GM18498 (cell line): Measurements from ENCODE around the gene UPF1.

Experiments used
- ATAC-seq: cut with Tn5 transposase; IDR thresholded peaks from one replicate; pipeline ENCODE4 v1.9.1; 2021; ENCODE audit warnings: mild to moderate bottlenecking, moderate library complexity; ENCODE audit not compliant: unreplicated experiment

The UPF1 gene

GRCh38 chr19:18869023-18869618, 37.4 kb downstream of the UPF1 start:
- no peak for ATAC-seq

GRCh38 chr19:18869781-18870530, 38.2 kb downstream of the UPF1 start:
- no peak for ATAC-seq

GRCh38 chr19:18870531-18871172, 38.9 kb downstream of the UPF1 start:
- no peak for ATAC-seq

GRCh38 chr19:18871543-18871942, 39.8 kb downstream of the UPF1 start:
- no peak for ATAC-seq

GRCh38 chr19:18875726-18876125, 44.0 kb downstream of the UPF1 start:
- no peak for ATAC-seq

- no peak for ATAC-seq
Observed at GRCh38 chr19:18876865-18877264, 45.1 kb downstream of the UPF1 start.

GRCh38 chr19:18878058-18878797, 46.5 kb downstream of the UPF1 start:
- ATAC-seq, result no peak

GRCh38 chr19:18878858-18879578, 47.3 kb downstream of the UPF1 start:
- ATAC-seq, result no peak

- ATAC-seq, result no peak
Observed at GRCh38 chr19:18879579-18880373, 48.0 kb downstream of the UPF1 start.

GRCh38 chr19:18881491-18881890, 49.7 kb downstream of the UPF1 start:
- ATAC-seq, result no peak

- ATAC-seq, result no peak
Observed at GRCh38 chr19:18883526-18884304, 52.0 kb downstream of the UPF1 start.

GRCh38 chr19:18886972-18887371, 55.2 kb downstream of the UPF1 start:
- no peak for ATAC-seq

- no peak for ATAC-seq
Observed at GRCh38 chr19:18889949-18890745, 58.4 kb downstream of the UPF1 start.

- no peak for ATAC-seq
Observed at GRCh38 chr19:18893587-18894253, 62.0 kb downstream of the UPF1 start.

- no peak for ATAC-seq
Observed at GRCh38 chr19:18894254-18895037, 62.7 kb downstream of the UPF1 start.

GRCh38 chr19:18895038-18895823, 63.5 kb downstream of the UPF1 start:
- no peak for ATAC-seq
